Stimulated activated CD4-positive, alpha-beta T cell treated with anti-CD3 and anti-CD28 coated beads, TNF-alpha, amount 100 ng/mL, for 1 hour (primary cell): ENCODE data around the gene RUFY3.
A peak's percentile ranks its signal among the peaks of the same experiment; 100 is the strongest.

Experiments used
- DNase-seq, 3 donors: peaks; one replicate each; pipeline ENCODE4 v3.0.0-alpha.2; 2020; ENCODE audit warnings: low read depth in 3 of 3, low spot score in 1 of 3

The RUFY3 gene

DNA sequence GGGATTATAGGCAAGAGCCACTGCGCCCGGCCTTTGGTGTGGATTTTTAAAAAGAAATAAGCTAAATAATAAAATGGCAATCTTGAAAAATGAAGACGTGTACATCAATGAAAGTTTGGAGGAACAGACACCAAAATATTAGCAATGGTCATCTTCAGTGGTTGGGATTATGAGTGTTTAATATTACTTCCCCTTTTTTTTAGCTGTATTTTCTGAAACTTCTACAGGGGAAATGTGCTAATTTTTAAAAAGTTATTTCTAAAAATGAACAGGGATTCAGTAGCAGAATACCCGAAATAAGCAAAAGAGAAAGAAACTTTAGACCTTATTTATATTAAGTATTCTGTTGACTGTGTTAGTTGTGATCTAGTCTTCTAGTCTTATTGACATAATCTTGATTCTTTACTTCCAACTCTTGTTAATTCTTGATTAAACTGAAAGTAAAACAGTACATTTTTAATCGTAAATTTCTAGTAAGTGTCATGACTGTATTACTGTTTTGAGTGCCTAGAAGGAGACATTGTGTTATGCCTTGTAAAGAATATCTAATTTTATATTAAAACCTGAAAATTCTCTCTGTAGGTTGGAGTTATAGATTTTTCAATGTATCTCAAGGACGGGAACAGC lies 51.3 kb downstream of the RUFY3 start:
- no peak for DNase-seq

GRCh38 chr4:70778888-70779422 lies 57.2 kb downstream of the RUFY3 start:
- no peak for DNase-seq

DNA sequence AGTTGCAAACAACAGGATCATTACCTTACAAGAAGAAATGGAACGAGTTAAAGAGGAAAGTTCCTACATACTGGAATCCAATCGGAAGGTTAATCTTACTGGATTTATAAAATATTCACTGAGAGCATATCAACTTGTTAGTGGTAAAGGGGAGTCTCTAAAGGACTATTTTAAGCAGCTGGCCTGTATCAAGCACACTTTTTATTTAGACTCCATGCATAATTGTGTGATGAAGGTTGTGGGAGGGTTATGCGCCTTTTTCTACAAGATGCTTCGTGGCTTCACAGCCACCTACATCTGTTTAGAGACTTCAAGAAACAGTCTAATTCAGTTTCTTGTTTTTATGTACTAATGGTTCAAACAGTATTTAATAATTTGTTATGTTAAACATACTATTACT lies 61.3 kb downstream of the RUFY3 start:
- no peak for DNase-seq

DNA sequence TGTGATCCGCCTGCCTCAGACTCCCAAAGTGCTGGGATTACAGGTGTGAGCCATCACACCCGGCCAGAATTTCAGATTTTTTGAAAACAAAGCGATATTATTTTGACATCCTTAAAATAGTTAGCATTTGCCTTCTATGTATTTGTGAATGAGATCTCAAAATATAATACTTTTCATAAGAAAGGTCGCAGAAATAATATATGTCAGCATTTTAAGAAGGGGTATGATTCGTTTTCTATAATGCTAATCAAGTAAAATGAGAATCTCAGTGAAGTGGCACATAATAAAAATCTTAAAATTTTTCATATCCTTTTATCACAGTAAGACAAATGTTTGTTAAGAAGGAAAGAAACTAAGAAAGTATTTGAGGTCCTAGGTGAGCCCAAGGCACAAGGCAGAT lies 65.7 kb downstream of the RUFY3 start:
- no peak for DNase-seq

DNA sequence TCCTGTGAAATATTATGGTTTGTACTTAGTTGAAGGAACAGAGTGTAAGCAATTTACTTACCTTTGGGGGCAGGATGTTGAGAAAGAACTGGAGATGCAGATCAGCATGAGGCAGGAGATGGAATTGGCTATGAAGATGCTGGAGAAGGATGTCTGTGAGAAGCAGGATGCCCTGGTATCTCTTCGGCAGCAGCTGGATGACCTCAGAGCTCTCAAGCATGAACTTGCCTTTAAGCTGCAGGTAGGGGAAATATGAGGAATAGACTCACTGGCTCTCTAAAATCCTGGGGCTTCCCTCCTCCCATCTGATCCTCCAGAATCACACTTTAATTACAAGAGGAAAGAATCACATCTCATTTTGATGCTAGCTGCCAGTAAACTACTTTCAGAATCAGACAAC lies 67.0 kb downstream of the RUFY3 start:
- no peak for DNase-seq

- no peak for DNase-seq
These were observed 71.9 kb downstream of the RUFY3 start for GRCh38 chr4:70793626-70794025.

GRCh38 chr4:70801265-70801809 lies 79.6 kb downstream of the RUFY3 start:
- DNase-seq, result no peak

GRCh38 chr4:70802928-70803580 lies 81.3 kb downstream of the RUFY3 start:
- DNase-seq, result no peak

- DNase-seq, result no peak
These were observed 86.4 kb downstream of the RUFY3 start for GRCh38 chr4:70808151-70808550.

GRCh38 chr4:70815370-70815769 lies 93.6 kb downstream of the RUFY3 start:
- no peak for DNase-seq

DNA sequence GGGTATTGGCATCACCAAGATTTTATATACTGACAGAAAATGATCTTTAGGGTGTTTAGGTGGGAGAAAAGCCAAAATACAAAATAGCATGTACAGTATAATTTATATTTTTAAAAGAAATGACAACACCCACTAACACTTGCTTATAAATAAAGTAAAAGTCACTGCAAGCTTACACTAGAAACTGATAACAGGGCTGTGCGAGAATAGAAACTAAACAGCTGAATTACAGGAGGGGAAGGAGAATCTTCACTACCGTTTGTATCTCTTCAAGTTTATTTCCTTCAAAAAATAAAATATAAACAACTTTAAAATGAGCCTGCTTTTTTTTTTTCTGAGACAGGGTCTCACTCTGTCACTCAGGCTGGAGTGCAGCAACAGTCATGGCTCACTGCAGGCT lies 95.1 kb downstream of the RUFY3 start:
- DNase-seq, result no peak

DNA sequence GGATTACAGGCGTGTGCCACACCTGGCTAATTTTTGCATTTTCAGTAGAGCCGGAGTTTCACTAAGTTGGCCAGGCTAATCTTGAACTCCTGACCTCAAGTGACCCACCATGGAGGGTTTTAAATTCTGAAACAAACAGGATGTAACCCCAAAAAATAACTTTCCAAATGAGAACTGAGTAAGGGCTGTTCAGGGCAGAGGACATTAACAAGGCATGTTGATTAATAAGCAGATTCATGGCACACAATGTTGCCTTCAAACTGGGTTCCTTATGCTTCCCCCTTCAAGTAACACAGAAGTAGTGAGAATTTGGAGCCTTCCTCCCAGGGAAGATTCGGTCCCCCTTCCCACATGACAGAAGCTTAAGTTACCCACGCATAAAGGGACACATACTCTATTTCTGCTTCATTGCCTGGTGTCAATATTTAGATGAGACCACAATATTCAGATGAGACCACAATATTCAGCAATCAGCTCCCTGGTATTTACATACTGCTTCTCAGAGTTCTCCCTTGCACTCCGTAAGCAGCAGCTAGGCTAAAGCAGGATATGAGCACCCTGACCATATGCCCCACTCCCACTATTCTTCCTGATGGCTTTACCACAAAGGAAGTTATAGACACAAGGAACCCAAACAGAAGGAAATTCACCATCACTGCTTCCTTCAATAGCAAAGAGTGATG lies 96.5 kb downstream of the RUFY3 start:
- DNase-seq, result no peak

DNA sequence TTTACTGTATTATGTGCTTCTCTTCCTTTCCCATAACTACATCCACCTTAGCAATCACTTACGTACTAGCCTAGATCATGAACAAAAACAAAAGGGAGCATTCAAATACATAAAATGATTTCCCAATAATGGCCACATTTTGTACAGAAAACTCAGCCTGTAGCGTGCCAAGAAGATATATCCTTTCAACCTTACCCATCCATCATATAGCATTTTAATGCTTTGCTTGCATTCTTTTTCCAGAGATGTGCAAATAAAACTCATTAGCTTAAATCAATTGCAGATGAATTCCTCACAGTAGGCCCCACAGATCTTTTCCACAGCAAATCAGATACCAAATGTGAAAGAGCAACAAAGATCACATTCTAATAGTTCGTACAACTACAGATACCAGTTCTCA lies 97.2 kb downstream of the RUFY3 start:
- no peak for DNase-seq

DNA sequence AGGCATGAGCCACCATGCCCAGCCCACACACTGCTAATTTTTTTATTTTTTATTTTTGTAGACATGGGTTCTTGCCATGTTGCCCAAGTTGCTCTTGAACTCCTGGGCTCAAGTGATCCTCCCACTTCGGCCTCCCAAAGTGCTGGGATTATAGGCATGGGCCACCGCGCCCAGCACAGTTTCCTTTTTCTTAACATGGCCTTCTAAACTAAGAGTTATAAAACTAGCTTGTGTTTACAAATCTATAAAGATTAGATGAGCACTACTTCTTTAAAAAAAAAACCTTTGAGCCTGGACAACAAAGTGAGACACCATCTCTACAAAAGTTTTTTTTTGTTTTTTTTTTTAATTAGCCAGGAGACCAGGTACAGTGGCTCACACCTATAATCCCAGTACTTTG lies 107.3 kb downstream of the RUFY3 start:
- no peak for DNase-seq

- no peak for DNase-seq
These were observed 107.7 kb downstream of the RUFY3 start for GRCh38 chr4:70829492-70829891.

- DNase-seq, result no peak
These were observed 108.3 kb downstream of the RUFY3 start for GRCh38 chr4:70830054-70830453.

- no peak for DNase-seq
These were observed 109.5 kb downstream of the RUFY3 start for GRCh38 chr4:70831293-70831692.

- no peak for DNase-seq
These were observed 111.9 kb downstream of the RUFY3 start for GRCh38 chr4:70833675-70834074.

GRCh38 chr4:70836081-70836480 lies 114.3 kb downstream of the RUFY3 start:
- DNase-seq, result no peak

GRCh38 chr4:70838204-70838603 lies 116.4 kb downstream of the RUFY3 start:
- no peak for DNase-seq

DNA sequence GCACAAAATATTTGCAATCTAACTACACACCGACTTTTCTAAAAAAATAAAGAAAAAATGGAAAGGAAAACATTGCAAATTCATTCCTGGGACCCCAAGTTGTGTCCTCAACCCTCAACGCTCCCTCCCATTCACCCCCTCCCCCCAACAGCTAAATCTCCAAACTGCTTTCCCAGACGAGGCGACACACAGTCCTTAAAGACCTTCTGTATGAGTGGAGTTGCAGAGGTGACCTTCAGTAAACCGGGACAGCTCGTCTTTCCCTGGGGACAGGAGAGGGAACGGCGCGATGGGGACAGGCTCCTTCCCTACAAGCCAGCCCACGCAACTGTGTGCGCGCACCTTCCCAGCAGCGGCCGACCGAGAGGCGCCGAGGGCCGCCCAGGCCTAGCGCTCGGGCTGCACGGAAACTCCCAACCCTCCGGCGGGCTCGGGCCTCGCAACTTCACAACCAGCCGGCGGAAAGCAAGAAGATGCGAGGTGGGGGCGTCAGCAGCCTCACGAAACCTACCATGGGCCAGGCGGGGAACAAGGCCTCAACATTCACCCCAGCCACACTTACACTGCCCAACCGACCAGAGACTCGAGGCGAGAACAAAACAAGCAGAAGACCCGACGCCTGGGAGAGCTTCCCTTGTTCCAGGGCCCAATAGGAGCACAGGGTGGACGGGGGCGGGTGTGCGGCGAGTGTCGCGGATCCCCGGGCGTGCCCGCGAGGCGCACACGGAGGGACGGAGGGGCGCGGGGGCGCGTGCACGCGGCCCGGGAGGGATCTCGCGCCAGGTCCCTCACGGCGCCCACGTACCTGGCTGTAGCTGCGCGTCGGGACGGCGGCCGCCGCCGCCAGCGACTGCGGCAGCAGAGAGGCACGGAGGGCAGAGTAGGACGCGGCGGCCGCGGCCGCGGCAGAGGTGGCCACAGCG lies 117.2 kb downstream of the RUFY3 start:
- peak in 2 of 3 donors; percentile 29 to 58 for DNase-seq
